Stomach (tissue), 4 donors: Measurements from ENCODE around the gene UQCC2.

Experiments used
- CTCF ChIP-seq, 7 experiments: fragments of 450-650 bp in 4 of 7; fragments of 200-600 bp in 3 of 7; sonication (generic) in 3 of 7; IDR thresholded peaks; one replicate each; pipeline ENCODE4 v1.5.1; 2016 to 2019; ENCODE audit warnings: antibody characterized with exemption in 7 of 7, control low read depth in 2 of 7, mild to moderate bottlenecking in 1 of 7
- POLR2A ChIP-seq, 4 donors: fragments of 450-650 bp; IDR thresholded peaks; one replicate each; pipeline ENCODE4 v1.6.1; 2016; ENCODE audit warnings: antibody characterized with exemption in 4 of 4, control low read depth in 2 of 4, mild to moderate bottlenecking in 1 of 4, moderate library complexity in 1 of 4
- POLR2AphosphoS5 ChIP-seq, 3 donors: sonication (generic); formaldehyde crosslinking; IDR thresholded peaks; one replicate each; pipeline ENCODE4 v1.6.1; 2016; ENCODE audit warnings: antibody characterized with exemption in 3 of 3

- TF ChIP-seq POLR2A (IDR thresholded peaks at IDR 0.05) (no peak), CTCF (IDR thresholded peaks at IDR 0.05) (no peak), POLR2AphosphoS5 (IDR thresholded peaks at IDR 0.05) (no peak)
These were observed 12.0 kb upstream of the UQCC2 start for GRCh38 chr6:33723371-33724085.
